ENCODE results near the gene DHX58.

GRCh38 chr17:42051645-42052044 is 60.9 kb downstream of the DHX58 start:
- TF ChIP-seq CTCF (IDR thresholded peaks at IDR 0.05): no peak
- no peak for TF ChIP-seq EZH2 (IDR thresholded peaks at IDR 0.05; ENCODE audit: borderline replicate concordance, insufficient read depth, low read depth, low read length, poor library complexity, severe bottlenecking)
